ENCODE measurements around the gene EDN3. TPM values are rescaled to one million over a fixed set of nuclear protein-coding genes. Genes with fewer than 3 reads are reported as not detected.

The EDN3 gene
- total RNA-seq, 1 experiment from 2014 or later = not detected

DNA sequence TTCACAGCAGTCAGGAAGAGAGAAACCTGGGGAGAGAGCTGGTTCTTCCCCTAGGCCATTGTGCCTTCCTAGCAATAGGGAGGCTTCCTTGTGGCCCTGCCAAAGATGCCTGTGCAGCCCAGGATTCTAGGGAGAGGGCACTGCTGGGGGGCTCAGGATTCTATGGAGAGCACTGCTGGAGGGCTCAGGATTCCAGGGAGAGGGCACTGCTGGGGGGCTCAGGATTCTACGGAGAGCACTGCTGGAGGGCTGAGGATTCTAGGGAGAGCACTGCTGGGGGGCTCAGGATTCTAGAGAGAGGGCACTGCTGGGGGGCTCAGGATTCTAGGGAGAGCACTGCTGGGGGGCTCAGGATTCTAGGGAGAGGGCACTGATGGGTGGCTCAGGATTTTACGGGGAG is 25.8 kb downstream of the EDN3 start:
- Histone ChIP-seq H4K20me1 (ENCODE audit: insufficient read depth) (no peaks in the 10 kb centered on the region), H3K27ac (no peak overlapping the region), H3K27me3 (ENCODE audit: insufficient read depth, low read depth) (peaks cover 97% of the 10 kb centered on the region), H3F3A (ENCODE audit: insufficient read depth, low read depth) (no peaks in the 10 kb centered on the region), H3K9me3 (ENCODE audit: insufficient read depth, low read depth) (no peaks in the 10 kb centered on the region), H3K4me2 (no peak overlapping the region), H3K4me3 (no peak overlapping the region), H3K79me2 (ENCODE audit: low read depth) (no peaks in the 10 kb centered on the region), H2AFZ (no peak overlapping the region), H3K9me2 (ENCODE audit: insufficient read depth) (no peaks in the 10 kb centered on the region), H3K36me3 (ENCODE audit: low read depth) (no peaks in the 10 kb centered on the region), H3K4me1 (replicated peaks; ENCODE audit: insufficient read depth) (no peaks in the 10 kb centered on the region)
- no TSS peak for BruUV-seq (replicated peaks)
- ChIA-PET POLR2A (ENCODE audit: unreplicated experiment) (no interaction called here), CTCF (no interaction called here)
- TF ChIP-seq EZH2 (IDR thresholded peaks at IDR 0.05; ENCODE audit: low read depth) = no peak
- TF ChIP-seq, protein P1, sequence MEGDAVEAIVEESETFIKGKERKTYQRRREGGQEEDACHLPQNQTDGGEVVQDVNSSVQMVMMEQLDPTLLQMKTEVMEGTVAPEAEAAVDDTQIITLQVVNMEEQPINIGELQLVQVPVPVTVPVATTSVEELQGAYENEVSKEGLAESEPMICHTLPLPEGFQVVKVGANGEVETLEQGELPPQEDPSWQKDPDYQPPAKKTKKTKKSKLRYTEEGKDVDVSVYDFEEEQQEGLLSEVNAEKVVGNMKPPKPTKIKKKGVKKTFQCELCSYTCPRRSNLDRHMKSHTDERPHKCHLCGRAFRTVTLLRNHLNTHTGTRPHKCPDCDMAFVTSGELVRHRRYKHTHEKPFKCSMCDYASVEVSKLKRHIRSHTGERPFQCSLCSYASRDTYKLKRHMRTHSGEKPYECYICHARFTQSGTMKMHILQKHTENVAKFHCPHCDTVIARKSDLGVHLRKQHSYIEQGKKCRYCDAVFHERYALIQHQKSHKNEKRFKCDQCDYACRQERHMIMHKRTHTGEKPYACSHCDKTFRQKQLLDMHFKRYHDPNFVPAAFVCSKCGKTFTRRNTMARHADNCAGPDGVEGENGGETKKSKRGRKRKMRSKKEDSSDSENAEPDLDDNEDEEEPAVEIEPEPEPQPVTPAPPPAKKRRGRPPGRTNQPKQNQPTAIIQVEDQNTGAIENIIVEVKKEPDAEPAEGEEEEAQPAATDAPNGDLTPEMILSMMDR (conservative IDR thresholded peaks at IDR 0.05) = no peak
- DNase-seq = no peak
- intact Hi-C loops (cut with micrococcal nuclease; ENCODE audit: unreplicated experiment) = no loop called here

- DNase-seq = no peak
- intact Hi-C loops (cut with micrococcal nuclease; ENCODE audit: unreplicated experiment) = no loop called here
- TF ChIP-seq, protein P1 (conservative IDR thresholded peaks at IDR 0.05) = no peak
- no peak for TF ChIP-seq EZH2 (IDR thresholded peaks at IDR 0.05; ENCODE audit: low read depth)
- no peaks in the 10 kb centered on the region for H4K20me1 ChIP-seq (ENCODE audit: insufficient read depth)
- no peaks in the 10 kb centered on the region for H3K36me3 ChIP-seq (ENCODE audit: low read depth)
- no peaks in the 10 kb centered on the region for H3F3A ChIP-seq (ENCODE audit: insufficient read depth, low read depth)
- no peak overlapping the region for H3K4me3 ChIP-seq
- H3K27ac ChIP-seq = no peak overlapping the region
- H3K79me2 ChIP-seq (ENCODE audit: low read depth) = no peaks in the 10 kb centered on the region
- H3K27me3 ChIP-seq (ENCODE audit: insufficient read depth, low read depth) = peaks cover 97% of the 10 kb centered on the region
- H3K9me2 ChIP-seq (ENCODE audit: insufficient read depth) = no peaks in the 10 kb centered on the region
- ChIA-PET POLR2A (ENCODE audit: unreplicated experiment) (no interaction called here), CTCF (no interaction called here)
- no peak overlapping the region for H3K4me2 ChIP-seq
- BruUV-seq (replicated peaks) = no TSS peak
- H2AFZ ChIP-seq = no peak overlapping the region
- no peaks in the 10 kb centered on the region for H3K9me3 ChIP-seq (ENCODE audit: insufficient read depth, low read depth)
- H3K4me1 ChIP-seq (replicated peaks; ENCODE audit: insufficient read depth) = no peaks in the 10 kb centered on the region
Observed at GRCh38 chr20:59328071-59328470, 27.7 kb downstream of the EDN3 start.

DNA sequence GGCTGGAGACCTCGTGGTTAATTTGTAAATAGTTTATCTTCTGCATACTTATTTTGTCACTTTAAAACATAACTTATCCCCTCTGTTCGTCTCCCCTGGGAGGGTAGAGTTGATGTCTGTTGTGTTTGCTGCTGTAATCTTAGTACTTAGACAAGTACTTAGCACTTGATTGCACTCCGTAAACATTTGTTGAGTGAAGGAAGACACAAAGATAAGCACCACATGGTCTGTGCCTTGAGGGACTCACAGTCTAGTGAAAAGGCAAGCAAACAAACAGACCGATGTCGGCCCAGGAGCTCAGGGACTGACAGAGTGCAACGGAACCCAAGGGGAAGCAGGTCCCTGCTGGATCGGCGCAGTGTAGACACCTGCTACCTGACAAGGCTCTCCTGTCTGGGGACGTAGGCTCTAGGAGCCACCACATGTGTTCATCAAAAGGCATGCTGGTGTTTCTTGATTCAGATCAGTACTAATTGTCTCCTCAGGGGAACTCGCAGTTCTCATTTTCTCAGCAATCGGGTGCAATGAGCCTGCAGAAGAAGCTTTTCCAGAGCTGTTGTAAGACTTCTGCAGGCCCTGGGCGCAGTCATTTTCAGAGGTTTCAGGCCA is 31.4 kb downstream of the EDN3 start:
- CTCF ChIA-PET = no interaction called here
- peaks cover 100% of the 10 kb centered on the region for H3K27me3 ChIP-seq (ENCODE audit: insufficient read depth, low read depth)

More for the DNA sequence above, 31.4 kb downstream of the EDN3 start:
- H3K9me2 ChIP-seq (ENCODE audit: insufficient read depth) = no peaks in the 10 kb centered on the region
- H3F3A ChIP-seq (ENCODE audit: insufficient read depth, low read depth) = no peaks in the 10 kb centered on the region
- POLR2A ChIA-PET (ENCODE audit: unreplicated experiment) = no interaction called here
- H3K4me1 ChIP-seq (replicated peaks; ENCODE audit: insufficient read depth) = no peaks in the 10 kb centered on the region
- no peaks in the 10 kb centered on the region; the same call in 1 of the 2 replicates for H4K20me1 ChIP-seq (ENCODE audit: insufficient read depth)
- H3K9me3 ChIP-seq (ENCODE audit: insufficient read depth, low read depth) = no peaks in the 10 kb centered on the region
- no peak overlapping the region for H3K4me3 ChIP-seq
- H3K79me2 ChIP-seq (ENCODE audit: low read depth) = no peaks in the 10 kb centered on the region
- TF ChIP-seq, protein P1 (conservative IDR thresholded peaks at IDR 0.05) = no peak
- no peak for TF ChIP-seq EZH2 (IDR thresholded peaks at IDR 0.05; ENCODE audit: low read depth)
- DNase-seq = no peak
- H2AFZ ChIP-seq = no peak overlapping the region
- H3K36me3 ChIP-seq (ENCODE audit: low read depth) = no peaks in the 10 kb centered on the region
- H3K27ac ChIP-seq = no peak overlapping the region
- no TSS peak for BruUV-seq (replicated peaks)
- H3K4me2 ChIP-seq = no peak overlapping the region
- intact Hi-C loops (cut with micrococcal nuclease; ENCODE audit: unreplicated experiment) = no loop called here

All from PC-9 (cell line).